ENCODE results near the gene MBD1.

DNA sequence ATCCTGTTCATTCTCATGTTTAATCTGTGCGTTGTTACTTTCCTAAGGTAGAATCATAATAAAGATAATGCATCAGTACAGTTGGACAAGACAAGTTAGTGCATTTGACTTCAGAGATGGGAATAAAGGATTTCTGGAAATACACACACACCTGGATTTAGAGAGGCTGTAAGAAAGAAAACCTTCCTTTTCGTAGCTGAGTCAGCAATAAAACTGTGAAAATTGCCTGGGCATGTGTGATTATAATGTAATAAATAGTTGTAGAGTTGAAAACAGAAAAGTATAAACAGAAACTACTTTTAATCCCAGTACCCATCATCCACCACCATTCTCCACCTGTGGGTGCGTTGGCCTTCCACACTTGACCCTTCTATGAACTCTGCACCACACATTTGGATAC, 30.4 kb downstream of the MBD1 start:
- TF ChIP-seq POLR2A (IDR thresholded peaks at IDR 0.05; ENCODE audit: extremely low read depth, insufficient read length) (no peak), MYC (IDR thresholded peaks at IDR 0.05; ENCODE audit: low read depth, low read length) (no peak)
- TF ChIP-seq, protein P1, sequence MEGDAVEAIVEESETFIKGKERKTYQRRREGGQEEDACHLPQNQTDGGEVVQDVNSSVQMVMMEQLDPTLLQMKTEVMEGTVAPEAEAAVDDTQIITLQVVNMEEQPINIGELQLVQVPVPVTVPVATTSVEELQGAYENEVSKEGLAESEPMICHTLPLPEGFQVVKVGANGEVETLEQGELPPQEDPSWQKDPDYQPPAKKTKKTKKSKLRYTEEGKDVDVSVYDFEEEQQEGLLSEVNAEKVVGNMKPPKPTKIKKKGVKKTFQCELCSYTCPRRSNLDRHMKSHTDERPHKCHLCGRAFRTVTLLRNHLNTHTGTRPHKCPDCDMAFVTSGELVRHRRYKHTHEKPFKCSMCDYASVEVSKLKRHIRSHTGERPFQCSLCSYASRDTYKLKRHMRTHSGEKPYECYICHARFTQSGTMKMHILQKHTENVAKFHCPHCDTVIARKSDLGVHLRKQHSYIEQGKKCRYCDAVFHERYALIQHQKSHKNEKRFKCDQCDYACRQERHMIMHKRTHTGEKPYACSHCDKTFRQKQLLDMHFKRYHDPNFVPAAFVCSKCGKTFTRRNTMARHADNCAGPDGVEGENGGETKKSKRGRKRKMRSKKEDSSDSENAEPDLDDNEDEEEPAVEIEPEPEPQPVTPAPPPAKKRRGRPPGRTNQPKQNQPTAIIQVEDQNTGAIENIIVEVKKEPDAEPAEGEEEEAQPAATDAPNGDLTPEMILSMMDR (IDR thresholded peaks at IDR 0.05; ENCODE audit: low read depth, low read length), result no peak
- TF ChIP-seq, protein P2, sequence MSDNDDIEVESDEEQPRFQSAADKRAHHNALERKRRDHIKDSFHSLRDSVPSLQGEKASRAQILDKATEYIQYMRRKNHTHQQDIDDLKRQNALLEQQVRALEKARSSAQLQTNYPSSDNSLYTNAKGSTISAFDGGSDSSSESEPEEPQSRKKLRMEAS (IDR thresholded peaks at IDR 0.05; ENCODE audit: low read depth, low read length), result no peak

Measured in NB4 (cell line).